Esophagus muscularis mucosa (tissue), 4 donors: ENCODE data around the gene ATMIN.

ENCODE experiments used
- CTCF ChIP-seq, 3 experiments: fragments of 200-600 bp in 2 of 3; fragments of 450-650 bp in 1 of 3; sonication (generic) in 2 of 3; IDR thresholded peaks; one replicate each; pipeline ENCODE4 v1.5.1; 2017 to 2019; ENCODE audit warnings: antibody characterized with exemption in 3 of 3, mild to moderate bottlenecking in 2 of 3, moderate library complexity in 1 of 3
- EP300 ChIP-seq: sonication (generic); formaldehyde crosslinking; IDR thresholded peaks from one replicate; pipeline ENCODE4 v1.6.1; 2017; ENCODE audit warnings: antibody characterized with exemption
- POLR2A ChIP-seq: fragments of 450-650 bp; IDR thresholded peaks from one replicate; pipeline ENCODE4 v1.6.1; 2017; ENCODE audit warnings: antibody characterized with exemption, moderate library complexity, mild to moderate bottlenecking, low read depth
- POLR2AphosphoS5 ChIP-seq, 2 donors: sonication (generic); formaldehyde crosslinking; IDR thresholded peaks; one replicate each; pipeline ENCODE4 v1.6.1; 2017; ENCODE audit warnings: antibody characterized with exemption in 2 of 2

- TF ChIP-seq EP300 = no peak
- no peak for TF ChIP-seq POLR2A
- TF ChIP-seq CTCF (IDR thresholded peaks at IDR 0.05) = no peak
- no peak for TF ChIP-seq POLR2AphosphoS5 (IDR thresholded peaks at IDR 0.05)
These were observed 44.7 kb upstream of the ATMIN start for GRCh38 chr16:80990978-80991377.
